Subcutaneous adipose tissue (tissue), 4 donors: Measurements from ENCODE around the gene DHRS7B. TPM values are rescaled to one million over a fixed set of nuclear protein-coding genes. Genes with fewer than 3 reads are reported as not detected.

ENCODE experiments used
- total RNA-seq, 4 donors: library from RNA; depleted of rRNA; stranded (reverse); fragments of >200 nt; gene quantifications; one replicate each; pipeline ENCODE4 v1.1.0, GENCODE V29; 2016
- TF ChIP-seq, protein P1 (sequence below): fragments of 450-650 bp; IDR thresholded peaks from one replicate; pipeline ENCODE4 v1.5.1; 2016; ENCODE audit warnings: low read depth, mild to moderate bottlenecking, control low read depth, antibody characterized with exemption, moderate library complexity

DHRS7B gene
- total RNA-seq, 4 donors from 2014 or later, result 28.4 to 55.4 (median 45.0) TPM

DNA sequence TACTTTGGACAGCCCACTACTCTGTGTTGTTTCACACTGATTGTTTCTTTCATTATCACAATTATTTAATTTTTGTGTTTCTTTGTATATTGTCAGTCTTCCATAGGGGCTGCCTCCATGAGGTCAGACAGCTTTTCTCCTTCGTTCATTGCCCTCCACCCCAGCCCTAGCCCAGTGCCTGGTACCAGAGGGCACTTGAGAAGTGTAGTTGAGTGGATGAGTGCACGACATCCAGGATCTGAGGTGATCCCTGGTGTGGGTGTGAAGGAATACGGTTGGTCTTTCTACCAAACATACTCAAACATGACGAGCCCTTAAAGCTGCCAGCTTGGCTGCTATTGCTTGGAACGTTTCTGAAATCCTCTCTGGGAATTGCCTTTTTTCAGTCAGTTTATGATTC lies 37.9 kb downstream of the DHRS7B start:
- TF ChIP-seq, protein P1, sequence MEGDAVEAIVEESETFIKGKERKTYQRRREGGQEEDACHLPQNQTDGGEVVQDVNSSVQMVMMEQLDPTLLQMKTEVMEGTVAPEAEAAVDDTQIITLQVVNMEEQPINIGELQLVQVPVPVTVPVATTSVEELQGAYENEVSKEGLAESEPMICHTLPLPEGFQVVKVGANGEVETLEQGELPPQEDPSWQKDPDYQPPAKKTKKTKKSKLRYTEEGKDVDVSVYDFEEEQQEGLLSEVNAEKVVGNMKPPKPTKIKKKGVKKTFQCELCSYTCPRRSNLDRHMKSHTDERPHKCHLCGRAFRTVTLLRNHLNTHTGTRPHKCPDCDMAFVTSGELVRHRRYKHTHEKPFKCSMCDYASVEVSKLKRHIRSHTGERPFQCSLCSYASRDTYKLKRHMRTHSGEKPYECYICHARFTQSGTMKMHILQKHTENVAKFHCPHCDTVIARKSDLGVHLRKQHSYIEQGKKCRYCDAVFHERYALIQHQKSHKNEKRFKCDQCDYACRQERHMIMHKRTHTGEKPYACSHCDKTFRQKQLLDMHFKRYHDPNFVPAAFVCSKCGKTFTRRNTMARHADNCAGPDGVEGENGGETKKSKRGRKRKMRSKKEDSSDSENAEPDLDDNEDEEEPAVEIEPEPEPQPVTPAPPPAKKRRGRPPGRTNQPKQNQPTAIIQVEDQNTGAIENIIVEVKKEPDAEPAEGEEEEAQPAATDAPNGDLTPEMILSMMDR, result no peak

DNA sequence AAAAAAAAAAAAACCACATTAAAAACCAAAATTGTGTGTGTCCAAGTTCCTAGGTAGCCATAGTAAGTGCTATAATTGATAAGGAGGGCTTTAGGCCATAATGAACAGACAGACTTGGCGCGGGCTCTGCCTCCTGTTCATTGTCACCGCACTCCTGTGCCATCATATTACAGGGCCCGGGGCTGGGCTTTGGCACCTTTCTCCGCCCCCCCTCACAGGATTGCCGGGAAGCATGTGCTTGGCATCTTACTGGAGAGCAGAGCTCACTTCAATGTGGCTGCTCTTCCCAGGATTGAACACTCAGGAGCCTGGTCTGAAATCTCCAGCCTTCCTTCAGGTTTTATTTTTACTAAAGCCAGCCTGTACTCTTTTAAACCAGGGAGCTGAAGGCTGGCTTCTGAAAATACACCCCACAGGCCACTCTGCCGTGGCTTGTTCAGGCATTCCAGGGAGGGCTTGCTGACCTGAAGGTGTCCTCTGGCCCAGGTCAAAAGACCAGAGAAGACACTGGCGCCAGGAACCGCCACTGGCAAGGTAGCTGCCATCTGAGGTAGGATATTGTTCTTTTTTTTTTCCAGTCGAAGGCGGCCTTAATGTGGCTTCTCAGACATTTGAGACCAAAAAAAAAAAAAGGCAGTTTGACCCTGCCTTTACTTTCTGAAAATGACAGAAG lies 39.3 kb downstream of the DHRS7B start:
- TF ChIP-seq, protein P1, result no peak

DNA sequence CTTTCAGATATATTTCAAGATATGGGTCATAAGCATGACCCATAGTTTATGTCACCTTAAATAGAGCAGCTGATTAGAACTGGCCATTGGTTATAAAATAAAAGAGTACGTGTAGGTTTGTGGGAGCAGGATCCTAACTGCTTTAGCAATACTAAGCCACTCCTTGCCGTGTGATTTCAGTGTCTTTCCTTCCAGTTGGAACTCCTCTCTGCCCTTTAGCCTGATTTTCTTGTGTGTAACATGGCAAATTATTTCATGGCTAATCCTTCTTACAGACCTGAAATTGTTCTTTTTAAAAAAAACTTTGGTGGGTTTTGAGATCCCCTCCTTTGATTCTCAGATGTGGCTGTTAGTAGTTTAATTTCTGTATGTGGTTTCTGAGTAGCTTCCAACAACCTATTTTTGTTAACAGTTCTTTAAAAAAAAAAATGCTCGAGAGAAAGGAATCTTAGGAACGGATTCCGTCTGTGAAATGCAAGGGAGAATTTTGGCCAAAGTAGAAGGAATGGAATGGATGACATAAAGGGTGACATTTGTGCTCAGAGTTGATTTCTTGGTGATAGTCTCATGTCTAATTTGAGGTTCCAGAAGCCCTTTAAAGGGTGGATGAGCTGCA lies 39.9 kb downstream of the DHRS7B start:
- TF ChIP-seq, protein P1, result no peak

DNA sequence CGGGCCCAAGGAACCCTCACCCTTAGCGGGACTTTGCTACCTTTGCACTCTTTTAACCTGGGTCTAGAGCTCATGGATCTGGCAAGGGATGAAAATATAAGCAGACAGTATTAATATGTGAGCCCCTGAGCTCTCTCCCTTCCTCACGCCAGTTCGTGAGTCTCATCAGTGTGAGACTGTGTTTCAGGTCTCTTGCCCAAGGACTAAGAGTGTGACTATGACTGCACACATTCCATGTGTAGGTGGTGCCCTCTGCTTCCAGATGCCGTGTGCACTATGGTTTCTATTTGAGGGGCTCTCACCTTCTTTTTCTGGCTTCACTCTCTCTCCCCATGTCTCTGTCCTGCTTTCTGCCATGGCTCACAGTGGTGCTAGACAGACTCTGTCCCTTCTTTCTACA lies 40.5 kb downstream of the DHRS7B start:
- TF ChIP-seq, protein P1, result no peak

DNA sequence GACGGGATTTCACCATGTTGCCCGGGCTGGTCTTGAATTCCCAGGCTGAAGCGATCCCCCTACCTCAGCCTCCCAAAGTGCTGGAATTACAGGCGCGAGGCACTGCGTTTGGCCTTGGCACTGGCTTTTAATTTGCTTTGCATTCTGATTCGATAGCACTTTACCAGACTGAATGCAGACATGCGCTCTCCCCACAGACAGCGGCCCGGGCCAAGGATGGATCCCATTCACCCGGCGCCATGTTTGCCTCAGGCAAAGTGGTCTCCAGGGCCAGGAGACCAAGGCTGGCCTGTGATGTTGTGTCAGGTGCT lies 41.7 kb downstream of the DHRS7B start:
- TF ChIP-seq, protein P1, result no peak

DNA sequence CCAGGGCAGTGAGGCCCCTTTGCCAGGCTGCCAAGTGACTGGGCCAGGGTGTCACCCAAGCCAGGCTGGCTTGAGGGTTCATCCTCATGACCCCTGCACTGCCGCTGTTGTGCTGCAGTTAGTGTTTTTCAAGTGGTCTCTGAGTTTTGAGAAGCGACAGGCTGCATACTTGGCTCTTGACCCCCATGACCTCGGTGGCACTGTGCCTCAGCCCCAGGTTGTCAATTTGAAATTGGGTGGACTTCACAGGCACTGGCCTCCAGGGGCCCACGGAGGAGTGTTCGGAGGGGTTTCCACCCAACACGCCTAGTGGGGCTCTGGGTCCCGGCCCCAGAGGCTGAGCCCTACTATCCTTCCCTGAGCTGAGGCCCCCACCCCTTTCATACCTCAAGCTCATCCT lies 42.7 kb downstream of the DHRS7B start:
- TF ChIP-seq, protein P1, result no peak

DNA sequence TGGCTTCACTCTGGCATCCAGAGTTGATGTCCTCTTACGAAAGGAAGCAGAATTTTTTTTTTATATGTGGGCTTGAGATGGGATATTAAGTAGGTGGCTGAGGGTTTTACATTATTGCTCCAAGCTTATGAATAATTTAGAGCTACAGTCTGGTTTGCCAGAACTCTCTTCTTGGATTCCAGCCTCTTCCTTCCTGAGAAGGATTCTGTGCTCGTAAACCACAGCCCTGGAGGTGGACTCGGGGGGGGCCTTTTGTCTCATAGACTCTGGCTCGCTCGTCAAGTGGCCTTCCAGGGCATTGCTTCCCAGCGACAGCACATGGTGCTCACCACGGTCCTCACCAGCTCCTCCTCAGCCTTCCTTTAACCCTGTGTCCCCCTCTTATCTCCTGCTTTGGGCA lies 44.0 kb downstream of the DHRS7B start:
- TF ChIP-seq, protein P1, result no peak
